Stomach (tissue), 4 donors: ENCODE data around the gene TTC39C.

Experiments
- POLR2A ChIP-seq, 4 donors: fragments of 450-650 bp; IDR thresholded peaks; one replicate each; pipeline ENCODE4 v1.6.1; 2016; ENCODE audit warnings: antibody characterized with exemption in 4 of 4, control low read depth in 2 of 4, mild to moderate bottlenecking in 1 of 4, moderate library complexity in 1 of 4
- POLR2AphosphoS5 ChIP-seq, 3 donors: sonication (generic); formaldehyde crosslinking; IDR thresholded peaks; one replicate each; pipeline ENCODE4 v1.6.1; 2016; ENCODE audit warnings: antibody characterized with exemption in 3 of 3
- TF ChIP-seq, protein P1 (sequence below), 7 experiments: fragments of 450-650 bp in 4 of 7; fragments of 200-600 bp in 3 of 7; sonication (generic) in 3 of 7; IDR thresholded peaks; one replicate each; pipeline ENCODE4 v1.5.1; 2016 to 2019; ENCODE audit warnings: antibody characterized with exemption in 7 of 7, control low read depth in 2 of 7, mild to moderate bottlenecking in 1 of 7

- TF ChIP-seq, protein P1, sequence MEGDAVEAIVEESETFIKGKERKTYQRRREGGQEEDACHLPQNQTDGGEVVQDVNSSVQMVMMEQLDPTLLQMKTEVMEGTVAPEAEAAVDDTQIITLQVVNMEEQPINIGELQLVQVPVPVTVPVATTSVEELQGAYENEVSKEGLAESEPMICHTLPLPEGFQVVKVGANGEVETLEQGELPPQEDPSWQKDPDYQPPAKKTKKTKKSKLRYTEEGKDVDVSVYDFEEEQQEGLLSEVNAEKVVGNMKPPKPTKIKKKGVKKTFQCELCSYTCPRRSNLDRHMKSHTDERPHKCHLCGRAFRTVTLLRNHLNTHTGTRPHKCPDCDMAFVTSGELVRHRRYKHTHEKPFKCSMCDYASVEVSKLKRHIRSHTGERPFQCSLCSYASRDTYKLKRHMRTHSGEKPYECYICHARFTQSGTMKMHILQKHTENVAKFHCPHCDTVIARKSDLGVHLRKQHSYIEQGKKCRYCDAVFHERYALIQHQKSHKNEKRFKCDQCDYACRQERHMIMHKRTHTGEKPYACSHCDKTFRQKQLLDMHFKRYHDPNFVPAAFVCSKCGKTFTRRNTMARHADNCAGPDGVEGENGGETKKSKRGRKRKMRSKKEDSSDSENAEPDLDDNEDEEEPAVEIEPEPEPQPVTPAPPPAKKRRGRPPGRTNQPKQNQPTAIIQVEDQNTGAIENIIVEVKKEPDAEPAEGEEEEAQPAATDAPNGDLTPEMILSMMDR (IDR thresholded peaks at IDR 0.05), result no peak
- no peak for TF ChIP-seq POLR2A (IDR thresholded peaks at IDR 0.05)
- no peak for TF ChIP-seq POLR2AphosphoS5 (IDR thresholded peaks at IDR 0.05)
Measured at GRCh38 chr18:24112874-24113615, 98.5 kb downstream of the TTC39C start.
